HepG2 (cell line): ENCODE results near the gene UTP4. TPM values are rescaled to one million over a fixed set of nuclear protein-coding genes. Genes with fewer than 3 reads are reported as not detected.
A peak's percentile ranks its signal among the peaks of the same experiment; 100 is the strongest.

Experiments
- CBX2 ChIP-seq, 2 experiments: fragments of 200-600 bp in 1 of 2; sonication (generic); formaldehyde crosslinking in 1 of 2; IDR thresholded peaks; 2 replicates each; pipeline versions ENCODE4 v1.7.0 to v1.8.1; 2018 to 2022; ENCODE audit warnings: low read depth in 2 of 2, low read length in 1 of 2, mild to moderate bottlenecking in 1 of 2, missing genetic modification reagents in 1 of 2
- CHD2 ChIP-seq: IDR thresholded peaks from 2 replicates; pipeline ENCODE4 v1.6.1; 2011; ENCODE audit warnings: low read depth, low read length, improper control_type of control experiment
- ELF4 ChIP-seq: sonication (generic); formaldehyde crosslinking; IDR thresholded peaks from 2 replicates; pipeline ENCODE4 v1.5.0; 2020; ENCODE audit warnings: missing genetic modification reagents, mild to moderate bottlenecking, moderate library complexity, borderline replicate concordance
- MIER3 ChIP-seq: IDR thresholded peaks from 2 replicates; pipeline ENCODE4 v1.6.1; 2016; ENCODE audit warnings: missing compliant biosample characterization, borderline replicate concordance
- MYNN ChIP-seq: sonication (generic); formaldehyde crosslinking; IDR thresholded peaks from 2 replicates; pipeline ENCODE4 v1.4.0; 2020; ENCODE audit warnings: mild to moderate bottlenecking, low read depth, missing genetic modification reagents
- NFE2L1 ChIP-seq: sonication (generic); formaldehyde crosslinking; IDR thresholded peaks from 2 replicates; pipeline ENCODE4 v1.4.0; 2020; ENCODE audit warnings: missing genetic modification reagents, mild to moderate bottlenecking, borderline replicate concordance
- PHF5A ChIP-seq: IDR thresholded peaks from one replicate; pipeline ENCODE4 v1.6.1; 2018; ENCODE audit warnings: low read depth, missing genetic modification reagents; ENCODE audit not compliant: unreplicated experiment
- RBM22 ChIP-seq: fragments of 200-400 bp; formaldehyde crosslinking; optimal IDR thresholded peaks from 2 replicates; pipeline ENCODE3; 2017; ENCODE audit warnings: mild to moderate bottlenecking, low read length, moderate library complexity
- SIX4 ChIP-seq: sonication (generic); formaldehyde crosslinking; IDR thresholded peaks from 2 replicates; pipeline ENCODE4 v1.4.0; 2020; ENCODE audit warnings: missing genetic modification reagents
- ZBTB49 ChIP-seq: sonication (generic); formaldehyde crosslinking; IDR thresholded peaks from 2 replicates; pipeline ENCODE4 v1.4.0; 2020; ENCODE audit warnings: missing genetic modification reagents, borderline replicate concordance
- ZNF224 ChIP-seq: sonication (generic); formaldehyde crosslinking; IDR thresholded peaks from 2 replicates; pipeline ENCODE4 v1.5.0; 2020; ENCODE audit warnings: mild to moderate bottlenecking, missing genetic modification reagents
- ZNF24 ChIP-seq: fragments of 450-650 bp; IDR thresholded peaks from 2 replicates; pipeline ENCODE4 v1.6.1; 2017; ENCODE audit warnings: antibody characterized with exemption, mild to moderate bottlenecking
- ZNF253 ChIP-seq: sonication (generic); formaldehyde crosslinking; IDR thresholded peaks from 2 replicates; pipeline ENCODE4 v1.8.0; 2022; ENCODE audit warnings: mild to moderate bottlenecking, missing genetic modification reagents, borderline replicate concordance
- ZNF468 ChIP-seq: sonication (generic); formaldehyde crosslinking; IDR thresholded peaks from 2 replicates; pipeline ENCODE4 v1.8.0; 2022; ENCODE audit warnings: mild to moderate bottlenecking, moderate library complexity, missing genetic modification reagents
- ZNF652 ChIP-seq: IDR thresholded peaks from 2 replicates; pipeline ENCODE4 v1.6.1; 2016; ENCODE audit warnings: low read depth, borderline replicate concordance
- ZNF660 ChIP-seq: sonication (generic); formaldehyde crosslinking; IDR thresholded peaks from 2 replicates; pipeline ENCODE4 v1.5.1; 2020; ENCODE audit warnings: mild to moderate bottlenecking, low read depth, missing genetic modification reagents, borderline replicate concordance
- ZNF891 ChIP-seq: sonication (generic); formaldehyde crosslinking; IDR thresholded peaks from 2 replicates; pipeline ENCODE4 v1.5.0; 2020; ENCODE audit warnings: mild to moderate bottlenecking, missing genetic modification reagents
- polyA plus RNA-seq, 8 experiments: library from polyadenylated mRNA; depleted of rRNA in 3 of 8; stranded (reverse) in 7 of 8; unstranded in 1 of 8; fragments of >200 nt; fragmentation: Illumina TruSeq in 4 of 8; extraction: Trizol in 4 of 8; gene quantifications; 2 replicates each; pipeline versions ENCODE4 v1.2.1 to v1.2.3, GENCODE V29; 2011 to 2016; ENCODE audit warnings: low read depth in 4 of 8, missing spikeins in 1 of 8, mixed read lengths in 1 of 8; ENCODE audit not compliant: insufficient read depth in 1 of 8
- total RNA-seq, 5 experiments: library from RNA; depleted of rRNA; stranded (reverse); fragments of >200 nt; fragmentation: Illumina TruSeq; extraction: Trizol; gene quantifications; 2 replicates each; pipeline ENCODE4 v1.2.3, GENCODE V29; 2016; ENCODE audit warnings: low read depth in 1 of 5
- TF ChIP-seq, protein P1 (sequence below): sonication (generic); formaldehyde crosslinking; IDR thresholded peaks from 2 replicates; pipeline ENCODE4 v1.5.1; 2020; ENCODE audit warnings: mild to moderate bottlenecking, moderate library complexity, missing genetic modification reagents
- TF ChIP-seq, protein P2 (sequence below): IDR thresholded peaks from 2 replicates; pipeline ENCODE4 v1.4.0; 2020; ENCODE audit warnings: mild to moderate bottlenecking, missing genetic modification reagents
- TF ChIP-seq, protein P3 (sequence below): sonication (generic); formaldehyde crosslinking; IDR thresholded peaks from 2 replicates; pipeline ENCODE4 v1.5.0; 2020; ENCODE audit warnings: missing genetic modification reagents, mild to moderate bottlenecking, borderline replicate concordance

UTP4 gene
- total and polyA plus RNA-seq, 2 of the 13 experiments (the other 11 are each of a cell fraction or from before 2014, with no cell fraction given), result 30.0 to 85.8 TPM

- TF ChIP-seq, protein P1, sequence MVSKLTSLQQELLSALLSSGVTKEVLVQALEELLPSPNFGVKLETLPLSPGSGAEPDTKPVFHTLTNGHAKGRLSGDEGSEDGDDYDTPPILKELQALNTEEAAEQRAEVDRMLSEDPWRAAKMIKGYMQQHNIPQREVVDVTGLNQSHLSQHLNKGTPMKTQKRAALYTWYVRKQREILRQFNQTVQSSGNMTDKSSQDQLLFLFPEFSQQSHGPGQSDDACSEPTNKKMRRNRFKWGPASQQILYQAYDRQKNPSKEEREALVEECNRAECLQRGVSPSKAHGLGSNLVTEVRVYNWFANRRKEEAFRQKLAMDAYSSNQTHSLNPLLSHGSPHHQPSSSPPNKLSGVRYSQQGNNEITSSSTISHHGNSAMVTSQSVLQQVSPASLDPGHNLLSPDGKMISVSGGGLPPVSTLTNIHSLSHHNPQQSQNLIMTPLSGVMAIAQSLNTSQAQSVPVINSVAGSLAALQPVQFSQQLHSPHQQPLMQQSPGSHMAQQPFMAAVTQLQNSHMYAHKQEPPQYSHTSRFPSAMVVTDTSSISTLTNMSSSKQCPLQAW (CRISPR knock-in tag), result peak; percentile 56; the same call in 1 of the 2 replicates
- peak; percentile 25; the same call in 1 of the 2 replicates for TF ChIP-seq SIX4 (CRISPR knock-in tag)
- no peak for TF ChIP-seq ZNF660 (CRISPR knock-in tag)
- TF ChIP-seq MIER3 (CRISPR knock-in tag), result no peak
- TF ChIP-seq, protein P2, sequence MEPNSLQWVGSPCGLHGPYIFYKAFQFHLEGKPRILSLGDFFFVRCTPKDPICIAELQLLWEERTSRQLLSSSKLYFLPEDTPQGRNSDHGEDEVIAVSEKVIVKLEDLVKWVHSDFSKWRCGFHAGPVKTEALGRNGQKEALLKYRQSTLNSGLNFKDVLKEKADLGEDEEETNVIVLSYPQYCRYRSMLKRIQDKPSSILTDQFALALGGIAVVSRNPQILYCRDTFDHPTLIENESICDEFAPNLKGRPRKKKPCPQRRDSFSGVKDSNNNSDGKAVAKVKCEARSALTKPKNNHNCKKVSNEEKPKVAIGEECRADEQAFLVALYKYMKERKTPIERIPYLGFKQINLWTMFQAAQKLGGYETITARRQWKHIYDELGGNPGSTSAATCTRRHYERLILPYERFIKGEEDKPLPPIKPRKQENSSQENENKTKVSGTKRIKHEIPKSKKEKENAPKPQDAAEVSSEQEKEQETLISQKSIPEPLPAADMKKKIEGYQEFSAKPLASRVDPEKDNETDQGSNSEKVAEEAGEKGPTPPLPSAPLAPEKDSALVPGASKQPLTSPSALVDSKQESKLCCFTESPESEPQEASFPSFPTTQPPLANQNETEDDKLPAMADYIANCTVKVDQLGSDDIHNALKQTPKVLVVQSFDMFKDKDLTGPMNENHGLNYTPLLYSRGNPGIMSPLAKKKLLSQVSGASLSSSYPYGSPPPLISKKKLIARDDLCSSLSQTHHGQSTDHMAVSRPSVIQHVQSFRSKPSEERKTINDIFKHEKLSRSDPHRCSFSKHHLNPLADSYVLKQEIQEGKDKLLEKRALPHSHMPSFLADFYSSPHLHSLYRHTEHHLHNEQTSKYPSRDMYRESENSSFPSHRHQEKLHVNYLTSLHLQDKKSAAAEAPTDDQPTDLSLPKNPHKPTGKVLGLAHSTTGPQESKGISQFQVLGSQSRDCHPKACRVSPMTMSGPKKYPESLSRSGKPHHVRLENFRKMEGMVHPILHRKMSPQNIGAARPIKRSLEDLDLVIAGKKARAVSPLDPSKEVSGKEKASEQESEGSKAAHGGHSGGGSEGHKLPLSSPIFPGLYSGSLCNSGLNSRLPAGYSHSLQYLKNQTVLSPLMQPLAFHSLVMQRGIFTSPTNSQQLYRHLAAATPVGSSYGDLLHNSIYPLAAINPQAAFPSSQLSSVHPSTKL (CRISPR knock-in tag), result 0 out of 2 replicates have a peak, but pooled peaks have one; percentile 7
- TF ChIP-seq RBM22, result no peak
- TF ChIP-seq ZNF24, result no peak
- TF ChIP-seq, protein P3, sequence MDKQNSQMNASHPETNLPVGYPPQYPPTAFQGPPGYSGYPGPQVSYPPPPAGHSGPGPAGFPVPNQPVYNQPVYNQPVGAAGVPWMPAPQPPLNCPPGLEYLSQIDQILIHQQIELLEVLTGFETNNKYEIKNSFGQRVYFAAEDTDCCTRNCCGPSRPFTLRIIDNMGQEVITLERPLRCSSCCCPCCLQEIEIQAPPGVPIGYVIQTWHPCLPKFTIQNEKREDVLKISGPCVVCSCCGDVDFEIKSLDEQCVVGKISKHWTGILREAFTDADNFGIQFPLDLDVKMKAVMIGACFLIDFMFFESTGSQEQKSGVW (CRISPR knock-in tag), result 0 out of 2 replicates have a peak, but pooled peaks have one; percentile 54
- TF ChIP-seq MYNN (CRISPR knock-in tag), result no peak
- TF ChIP-seq NFE2L1 (CRISPR knock-in tag), result no peak
- no peak for TF ChIP-seq CBX2 (IDR thresholded peaks at IDR 0.05; ENCODE audit: low read depth, low read length)
- TF ChIP-seq CBX2 (CRISPR knock-in tag; IDR thresholded peaks at IDR 0.05; ENCODE audit: low read depth), result no peak
- no peak for TF ChIP-seq ELF4
- no peak for TF ChIP-seq ZNF652 (CRISPR knock-in tag)
- peak; percentile 49; the same call in 1 of the 2 replicates for TF ChIP-seq ZBTB49 (CRISPR knock-in tag)
- no peak for TF ChIP-seq ZNF224 (CRISPR knock-in tag)
- peak; percentile 75; the same call in 1 of the 2 replicates for TF ChIP-seq ZNF468 (CRISPR knock-in tag)
- TF ChIP-seq ZNF891 (CRISPR knock-in tag), result peak; percentile 51; the same call in 1 of the 2 replicates
- TF ChIP-seq CHD2, result no peak
- no peak for TF ChIP-seq ZNF253 (CRISPR knock-in tag)
- peak; percentile 22 for TF ChIP-seq PHF5A
Observed at GRCh38 chr16:69132424-69133252, at the start of gene UTP4, which contains the start of gene CHTF8 (continued).
